Measurements from ENCODE around the gene ATRN.

ATRN gene

DNA sequence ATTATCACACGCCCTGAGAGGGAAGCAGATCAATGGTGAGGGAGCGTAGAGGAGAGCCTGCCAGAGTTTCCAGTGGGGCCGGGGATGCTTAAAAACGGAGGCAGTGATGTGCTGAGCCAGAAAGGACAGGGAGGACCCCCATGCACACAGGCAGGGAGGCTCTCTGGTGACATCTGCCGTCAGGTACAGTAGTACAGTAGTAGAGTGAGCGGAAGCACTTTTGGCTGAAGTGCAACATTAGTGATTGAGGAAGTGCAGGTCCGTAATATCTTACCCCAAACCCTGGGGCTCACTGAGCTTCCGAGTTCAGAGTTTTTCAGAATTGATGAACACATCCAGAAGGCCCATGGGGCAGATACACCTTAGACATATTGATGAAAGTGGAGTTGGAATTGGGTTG lies 150.3 kb downstream of the ATRN start:
- no peak for DNase-seq (ENCODE audit: low read depth in 2 of 2, low spot score in 1 of 2)

DNA sequence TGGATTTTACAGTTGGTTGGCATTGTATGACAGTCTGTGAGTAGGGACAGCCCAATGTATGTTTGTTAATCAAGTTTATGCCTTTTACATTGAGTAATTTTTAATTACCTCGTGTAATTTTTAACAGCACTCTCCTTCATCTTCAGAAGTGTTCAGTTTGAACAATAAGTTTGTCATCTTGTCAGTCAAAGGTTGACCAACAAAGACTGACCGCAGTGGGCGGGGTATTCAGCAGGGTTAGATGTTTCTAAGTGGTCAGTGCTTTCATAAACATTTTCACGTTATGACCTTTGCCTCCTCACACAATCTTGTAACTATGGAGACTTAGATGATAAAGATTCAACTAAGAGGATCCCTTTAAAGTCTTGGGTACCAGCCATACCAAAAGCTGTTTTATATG lies 151.6 kb downstream of the ATRN start:
- DNase-seq (ENCODE audit: low read depth in 2 of 2, low spot score in 1 of 2) = no peak

DNA sequence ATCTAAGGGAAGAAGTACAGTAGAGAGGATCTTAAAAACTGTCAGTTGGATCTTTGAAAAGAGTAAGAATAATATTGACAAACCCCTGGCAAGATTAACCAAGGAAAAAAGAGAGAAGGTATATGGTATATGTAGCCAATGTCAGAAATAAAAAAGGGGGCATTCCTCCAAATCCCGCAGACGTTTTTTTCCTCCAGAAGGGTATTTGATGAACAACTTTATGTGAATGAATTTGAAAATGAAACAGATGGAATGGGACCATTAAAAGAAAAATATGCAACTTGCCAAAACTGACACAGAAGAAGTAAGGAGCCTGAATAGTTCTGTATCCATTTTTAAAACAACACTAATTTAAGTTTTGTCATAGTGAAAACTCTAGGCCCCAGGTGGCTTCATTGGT lies 156.7 kb downstream of the ATRN start:
- no peak for DNase-seq (ENCODE audit: low read depth in 2 of 2, low spot score in 1 of 2)

DNA sequence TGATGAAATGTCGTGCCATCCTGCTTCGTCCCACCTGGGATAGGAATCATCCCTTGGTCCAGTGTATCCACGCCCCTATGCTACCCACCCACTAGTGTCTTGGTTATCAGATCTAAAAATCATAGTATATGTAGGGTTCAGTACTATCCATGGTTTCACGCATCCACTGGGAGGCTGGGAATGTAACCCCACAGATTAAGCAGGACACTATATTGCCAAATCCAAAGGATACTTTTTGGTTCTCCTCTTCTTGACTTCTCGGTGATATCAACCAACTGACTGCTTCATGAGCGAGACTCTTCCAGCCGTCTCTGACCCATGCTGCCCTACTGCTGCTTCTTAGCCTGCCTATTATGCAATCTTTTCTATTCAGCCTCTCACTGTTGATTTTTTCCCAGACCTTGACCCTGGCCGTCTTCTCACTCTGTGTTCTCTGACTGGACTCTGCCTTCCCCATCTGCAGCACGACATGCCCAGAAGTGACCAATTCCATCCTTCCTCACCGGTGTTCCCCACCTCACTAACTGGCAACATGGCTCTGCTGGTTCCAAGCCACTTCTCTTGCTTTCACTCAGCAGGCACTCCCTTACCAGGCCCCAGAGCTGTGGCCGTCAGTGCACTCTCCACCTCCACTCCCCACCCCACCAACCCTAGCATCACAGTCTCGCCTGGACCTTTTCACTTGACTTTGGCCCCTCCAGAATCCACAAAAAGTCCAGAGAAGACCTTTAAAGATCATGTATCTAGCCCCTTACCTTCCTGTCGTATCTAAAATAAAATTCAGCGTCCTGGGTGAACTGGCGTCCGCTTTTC lies 157.9 kb downstream of the ATRN start:
- DNase-seq (ENCODE audit: low read depth in 2 of 2, low spot score in 1 of 2) = no peak

DNA sequence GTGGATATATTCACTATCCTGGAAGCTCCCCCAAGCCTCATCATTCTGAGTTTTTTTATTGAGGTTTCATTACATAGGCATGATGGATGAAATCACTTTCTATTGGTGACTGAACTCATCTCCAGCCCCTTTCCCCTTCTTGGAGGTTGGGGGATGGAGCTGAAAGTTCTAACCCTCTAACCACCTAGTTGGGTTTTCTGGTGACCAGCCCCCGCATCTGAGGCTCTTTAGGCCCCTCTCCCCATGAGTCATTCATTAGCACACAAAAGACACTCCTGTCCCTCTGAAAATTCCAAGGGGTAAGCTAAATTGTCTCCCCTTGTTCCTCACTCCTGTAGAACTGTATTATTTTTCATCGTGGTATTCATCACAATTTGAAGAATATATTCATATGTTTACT lies 159.1 kb downstream of the ATRN start:
- DNase-seq (ENCODE audit: low read depth in 2 of 2, low spot score in 1 of 2) = no peak

DNA sequence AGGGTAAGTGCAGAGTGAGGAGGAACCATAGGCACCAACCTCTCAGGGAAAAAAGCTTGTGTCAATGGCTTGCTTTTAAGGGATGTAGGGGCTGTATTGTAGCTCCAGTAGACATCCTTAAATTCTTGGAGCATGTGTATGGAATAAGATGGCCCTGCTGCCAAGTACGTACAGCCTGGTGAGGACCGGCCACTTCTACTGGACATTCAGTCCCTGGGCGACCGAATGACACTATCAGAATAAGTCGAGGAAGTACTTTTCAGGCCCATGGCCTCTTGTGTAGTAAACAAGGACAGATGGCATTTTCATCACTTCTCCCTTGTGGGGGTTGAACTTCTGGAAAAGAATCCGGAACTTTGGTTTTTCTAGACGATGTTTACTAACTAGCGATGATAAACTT lies 159.6 kb downstream of the ATRN start:
- DNase-seq (ENCODE audit: low read depth in 2 of 2, low spot score in 1 of 2) = no peak

DNA sequence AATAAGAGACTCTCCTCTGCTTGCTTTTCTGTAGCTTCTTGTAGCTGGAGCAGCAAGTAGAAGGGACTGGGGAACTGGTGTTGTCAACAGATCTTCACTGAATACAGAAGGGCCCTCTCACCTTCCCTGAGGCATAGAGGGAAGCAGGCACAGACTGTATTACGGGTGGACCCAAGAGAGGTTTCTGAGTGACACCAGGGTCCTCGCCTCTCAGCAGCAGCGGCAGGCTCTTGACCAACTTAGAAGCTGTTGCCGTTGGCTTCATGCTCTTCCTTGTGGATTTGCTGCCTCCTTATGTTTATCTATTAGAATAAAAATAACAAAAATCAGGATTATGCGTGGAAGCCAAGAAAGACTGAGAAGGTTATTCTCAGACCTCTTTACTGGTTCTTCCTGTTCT lies 160.7 kb downstream of the ATRN start:
- DNase-seq (ENCODE audit: low read depth in 2 of 2, low spot score in 1 of 2) = no peak

DNA sequence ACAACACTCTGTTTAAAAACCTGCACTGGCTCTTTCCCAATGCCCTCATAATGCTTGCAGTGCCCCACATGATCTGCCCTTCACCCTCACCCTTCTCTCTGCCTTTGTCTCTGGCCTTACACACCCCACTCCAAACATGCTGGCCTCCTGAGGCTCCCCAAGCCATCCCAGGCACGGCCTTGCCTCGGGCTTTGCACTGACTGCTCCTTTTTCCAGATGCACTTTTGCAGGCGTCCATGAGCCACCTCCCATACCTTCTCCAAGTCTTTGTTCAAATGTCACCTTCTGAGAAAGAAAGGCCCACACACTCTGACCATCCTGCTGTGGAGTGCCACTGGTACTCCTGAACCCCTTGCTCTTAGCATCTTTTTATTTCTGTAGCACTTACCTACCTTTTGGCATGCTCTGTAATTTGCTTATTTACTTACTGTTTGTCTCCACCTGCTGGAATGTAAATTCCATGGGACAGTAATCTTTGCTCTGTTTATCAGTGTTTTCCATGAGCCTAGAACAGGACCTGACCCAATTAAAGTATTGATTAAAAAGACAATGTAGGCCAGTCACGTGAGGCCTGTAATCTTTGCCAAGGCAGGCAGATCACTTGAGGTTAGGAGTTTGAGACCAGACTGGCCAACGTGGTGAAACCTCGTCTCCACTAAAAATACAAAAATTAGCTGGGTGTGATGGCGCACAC lies 161.6 kb downstream of the ATRN start:
- DNase-seq (ENCODE audit: low read depth in 2 of 2, low spot score in 1 of 2) = no peak

DNA sequence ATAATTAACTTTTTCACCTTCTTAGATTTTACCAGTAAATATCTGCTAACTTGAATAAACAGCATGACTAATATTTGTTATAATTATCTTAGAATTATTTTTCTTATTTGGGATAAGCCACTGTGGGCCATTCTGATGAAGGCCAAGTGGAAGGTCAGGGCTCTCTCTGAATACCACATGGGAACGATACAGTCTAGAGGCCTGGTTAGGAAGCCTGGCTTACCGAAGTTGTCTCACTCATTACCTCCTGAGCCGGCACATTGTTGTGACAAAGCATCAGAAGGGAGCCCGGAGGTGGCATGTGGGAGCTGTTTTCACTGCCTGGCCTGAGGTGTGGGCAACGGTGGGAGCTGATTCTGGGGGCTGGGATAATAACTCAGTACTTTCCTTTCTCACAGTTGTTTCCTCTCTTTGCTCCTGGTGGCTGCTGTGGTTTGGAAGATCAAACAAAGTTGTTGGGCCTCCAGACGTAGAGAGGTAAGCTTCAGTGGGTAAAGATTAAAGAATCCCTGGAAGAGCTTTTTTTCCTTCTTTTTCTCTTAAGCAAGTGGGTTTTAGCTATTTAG lies 163.2 kb downstream of the ATRN start:
- DNase-seq (ENCODE audit: low read depth in 2 of 2, low spot score in 1 of 2) = no peak

DNA sequence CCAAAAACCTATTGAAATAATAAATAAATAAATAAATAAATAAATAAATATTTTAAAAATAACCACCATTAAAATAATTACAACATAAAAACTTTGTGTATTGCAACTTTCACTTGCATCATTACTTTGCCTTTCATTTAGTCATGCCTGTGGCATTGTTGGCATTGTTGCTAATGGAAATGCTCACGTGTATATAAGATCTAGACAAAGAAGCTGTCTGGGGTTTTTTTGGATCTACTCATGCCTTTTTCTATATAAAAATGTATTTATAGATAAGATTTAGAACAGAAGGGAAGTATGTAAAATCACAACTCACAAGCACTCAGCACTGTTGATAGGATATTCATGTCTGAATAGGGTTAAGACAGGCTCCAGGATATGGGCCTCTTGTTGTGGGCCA lies 164.5 kb downstream of the ATRN start:
- DNase-seq (ENCODE audit: low read depth in 2 of 2, low spot score in 1 of 2) = no peak

DNA sequence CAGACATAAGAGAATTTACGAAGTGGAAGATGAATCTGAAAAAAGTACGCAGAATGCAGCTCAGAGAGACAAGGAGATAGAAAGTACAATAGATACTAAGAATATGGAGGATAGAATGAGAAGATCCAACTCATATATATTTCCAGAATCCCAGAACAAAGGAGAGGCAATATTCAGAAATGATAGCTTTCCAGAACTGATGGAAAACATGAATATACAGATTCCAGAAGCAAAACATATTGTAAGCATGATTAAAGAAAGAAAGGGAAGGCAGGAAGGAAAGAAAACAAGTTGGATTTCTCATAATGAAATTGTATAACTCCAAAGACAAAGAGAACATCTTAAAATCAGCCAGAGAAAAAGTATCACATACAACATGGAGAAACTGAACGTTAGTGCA lies 169.4 kb downstream of the ATRN start:
- no peak for DNase-seq (ENCODE audit: low read depth in 2 of 2, low spot score in 1 of 2)

DNA sequence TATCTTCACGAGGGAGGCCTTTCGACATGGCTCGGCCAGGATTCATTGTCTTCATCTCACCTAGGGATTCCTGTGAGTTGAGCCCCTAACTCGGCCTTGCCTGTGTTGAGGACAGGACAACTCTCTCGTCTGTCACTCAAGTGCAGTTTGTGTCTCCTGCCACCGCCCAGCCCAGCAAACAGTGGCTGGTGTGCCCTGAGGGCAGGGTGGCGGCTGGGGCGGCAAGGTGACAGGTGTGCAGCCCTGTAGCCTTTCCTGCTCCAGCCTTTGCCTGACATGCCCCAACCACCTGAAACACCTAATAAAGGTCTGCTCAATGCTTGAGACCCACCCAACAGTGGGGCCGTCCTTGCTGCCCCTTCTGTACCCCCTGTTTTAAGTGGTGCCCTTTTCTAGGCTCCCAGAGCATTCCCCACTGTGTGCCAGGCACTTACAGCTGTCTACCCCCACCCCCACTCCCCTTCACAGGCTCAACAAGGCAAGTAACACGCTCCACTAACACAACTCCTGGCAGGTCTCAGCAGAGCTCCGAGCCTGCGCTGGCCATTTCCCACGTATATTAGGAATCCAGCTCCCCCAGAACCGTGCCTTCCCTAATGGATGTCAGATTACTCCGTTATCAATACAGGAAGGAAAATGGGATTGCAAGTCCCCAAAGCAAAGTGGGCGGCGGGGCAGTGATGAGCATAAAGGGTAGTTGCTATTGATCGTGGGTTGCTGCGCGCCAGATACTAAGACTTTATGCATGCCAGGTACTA lies 174.7 kb downstream of the ATRN start:
- no peak for DNase-seq (ENCODE audit: low read depth in 2 of 2, low spot score in 1 of 2)

DNA sequence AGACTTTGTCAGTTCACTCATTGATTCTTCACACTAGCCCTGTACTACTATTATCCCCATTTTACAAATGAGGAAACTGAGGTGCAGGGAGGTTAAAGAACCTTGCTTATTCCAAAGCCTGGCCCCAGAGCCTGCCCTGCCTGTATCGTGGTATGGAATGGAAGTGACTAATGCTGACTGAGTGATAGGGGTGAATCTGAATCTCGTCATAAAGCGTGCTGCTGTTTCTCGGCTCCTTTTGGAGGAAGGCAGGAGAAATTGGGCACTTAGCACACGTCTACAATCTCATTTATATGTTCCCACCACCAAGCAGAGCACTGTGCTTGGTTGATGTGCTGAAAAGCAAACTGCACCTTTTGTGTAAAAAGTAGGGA lies 175.2 kb downstream of the ATRN start:
- DNase-seq (ENCODE audit: low read depth in 2 of 2, low spot score in 1 of 2) = no peak

DNA sequence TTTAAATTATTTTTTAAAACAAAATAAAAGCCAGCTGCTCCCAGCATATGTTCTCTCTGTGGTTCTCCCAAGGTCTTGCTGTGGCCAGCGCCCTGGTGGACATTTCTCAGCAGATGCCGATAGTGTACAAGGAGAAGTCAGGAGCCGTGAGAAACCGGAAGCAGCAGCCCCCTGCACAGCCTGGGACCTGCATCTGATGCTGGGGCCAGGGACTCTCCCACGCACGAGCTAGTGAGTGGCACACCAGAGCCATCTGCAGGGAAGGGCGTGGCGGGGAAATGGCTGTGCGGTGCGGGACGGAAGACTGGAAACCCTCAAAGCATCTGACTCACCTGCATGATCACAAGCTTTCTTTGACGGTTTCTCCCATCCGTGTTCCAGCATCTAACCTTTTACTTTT lies 175.8 kb downstream of the ATRN start:
- DNase-seq (ENCODE audit: low read depth in 2 of 2, low spot score in 1 of 2) = no peak

DNA sequence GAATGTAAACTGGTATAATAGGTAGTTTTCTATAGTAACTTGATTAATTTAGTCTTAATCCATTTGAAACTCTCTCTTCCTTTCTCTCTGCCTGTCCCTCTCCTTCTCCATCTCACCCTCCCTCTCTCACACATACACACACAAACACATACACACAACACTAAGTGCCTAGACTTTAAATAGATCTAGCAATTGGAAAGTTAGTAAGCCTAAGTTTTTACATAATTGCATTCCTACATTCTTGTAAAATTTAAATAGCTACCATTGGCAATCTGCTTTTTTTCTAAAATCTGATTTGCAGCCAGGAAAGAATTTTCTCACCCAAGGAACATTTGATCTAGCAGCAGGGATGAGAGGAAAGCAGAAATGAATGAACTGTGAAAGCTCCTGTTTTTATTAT lies 176.7 kb downstream of the ATRN start:
- DNase-seq (ENCODE audit: low read depth in 2 of 2, low spot score in 1 of 2) = no peak

DNA sequence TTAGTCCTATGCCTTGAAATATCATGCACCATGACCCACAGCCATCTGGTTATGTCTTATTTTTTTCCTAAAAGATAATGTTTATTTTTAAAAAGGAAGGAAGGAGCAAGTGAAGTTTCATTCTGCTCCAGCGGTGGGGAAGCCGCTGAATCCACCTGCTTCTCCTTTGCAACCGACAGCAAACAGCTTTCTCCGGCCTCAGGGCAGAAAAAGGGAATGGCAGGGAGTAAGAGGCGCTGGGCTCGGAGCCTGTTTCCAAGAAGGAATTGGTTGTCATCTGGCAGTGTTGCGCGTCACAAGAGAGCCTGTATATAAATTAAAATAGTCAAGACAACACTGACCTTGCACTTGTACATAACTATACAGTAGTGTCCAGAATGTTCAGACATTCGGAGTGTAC lies 178.1 kb downstream of the ATRN start:
- no peak for DNase-seq (ENCODE audit: low read depth in 2 of 2, low spot score in 1 of 2)

DNA sequence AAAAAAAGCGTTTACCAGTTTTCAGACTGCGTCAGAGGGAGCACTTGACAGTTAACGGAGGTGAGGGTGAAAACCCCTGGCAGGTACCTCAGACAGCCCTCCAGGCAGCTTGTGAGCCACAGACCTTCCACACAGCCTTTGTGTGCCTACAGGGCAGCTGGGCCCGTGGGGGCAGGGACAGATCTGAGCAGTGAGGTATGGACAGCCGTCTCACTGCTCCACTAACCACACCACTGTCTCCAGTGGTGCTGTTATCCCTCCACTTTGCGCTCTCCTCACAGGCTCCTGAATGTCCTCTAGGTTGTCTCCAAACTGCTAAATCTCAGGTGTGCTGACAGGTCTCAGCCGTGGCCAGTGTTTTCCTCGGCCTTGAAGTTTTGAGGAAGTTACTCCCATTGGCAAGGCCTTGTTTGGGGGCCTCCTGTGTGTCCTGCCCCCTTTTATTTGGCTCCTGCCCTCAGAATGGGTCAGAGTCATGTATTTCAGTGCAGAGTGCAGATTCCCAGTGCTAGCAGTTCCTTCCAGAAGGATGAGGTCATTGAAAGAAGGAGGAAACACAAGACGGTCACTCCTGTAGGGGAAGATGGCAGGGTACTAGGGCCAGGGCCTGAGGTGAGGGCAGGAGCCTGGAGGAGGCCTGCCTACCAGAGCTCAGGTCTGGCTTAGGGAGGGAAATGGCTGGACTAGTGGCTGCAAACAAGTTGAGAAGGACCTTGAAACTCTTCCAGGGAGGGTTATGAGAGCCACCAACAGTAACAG lies 180.6 kb downstream of the ATRN start:
- DNase-seq (ENCODE audit: low read depth in 2 of 2, low spot score in 1 of 2) = no peak

DNA sequence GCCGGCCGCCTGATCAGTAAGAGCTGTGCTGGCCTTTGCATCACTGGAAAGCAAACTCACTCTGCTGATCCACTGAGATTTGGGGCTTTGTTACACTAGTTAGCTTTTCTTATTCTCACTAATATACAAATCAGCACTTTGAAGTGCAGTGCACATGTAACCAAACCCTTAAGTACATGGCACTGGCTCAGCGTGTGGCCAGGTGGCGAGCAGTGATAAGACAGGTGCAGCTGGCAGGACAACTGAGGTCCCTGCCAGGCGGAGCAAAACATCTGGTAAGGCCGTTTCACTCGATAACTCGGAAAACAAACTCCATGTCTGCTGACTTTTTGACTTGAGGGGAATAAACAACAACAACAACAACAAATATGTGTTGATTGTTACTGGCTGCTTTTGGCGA lies 181.4 kb downstream of the ATRN start:
- DNase-seq (ENCODE audit: low read depth in 2 of 2, low spot score in 1 of 2) = no peak

DNA sequence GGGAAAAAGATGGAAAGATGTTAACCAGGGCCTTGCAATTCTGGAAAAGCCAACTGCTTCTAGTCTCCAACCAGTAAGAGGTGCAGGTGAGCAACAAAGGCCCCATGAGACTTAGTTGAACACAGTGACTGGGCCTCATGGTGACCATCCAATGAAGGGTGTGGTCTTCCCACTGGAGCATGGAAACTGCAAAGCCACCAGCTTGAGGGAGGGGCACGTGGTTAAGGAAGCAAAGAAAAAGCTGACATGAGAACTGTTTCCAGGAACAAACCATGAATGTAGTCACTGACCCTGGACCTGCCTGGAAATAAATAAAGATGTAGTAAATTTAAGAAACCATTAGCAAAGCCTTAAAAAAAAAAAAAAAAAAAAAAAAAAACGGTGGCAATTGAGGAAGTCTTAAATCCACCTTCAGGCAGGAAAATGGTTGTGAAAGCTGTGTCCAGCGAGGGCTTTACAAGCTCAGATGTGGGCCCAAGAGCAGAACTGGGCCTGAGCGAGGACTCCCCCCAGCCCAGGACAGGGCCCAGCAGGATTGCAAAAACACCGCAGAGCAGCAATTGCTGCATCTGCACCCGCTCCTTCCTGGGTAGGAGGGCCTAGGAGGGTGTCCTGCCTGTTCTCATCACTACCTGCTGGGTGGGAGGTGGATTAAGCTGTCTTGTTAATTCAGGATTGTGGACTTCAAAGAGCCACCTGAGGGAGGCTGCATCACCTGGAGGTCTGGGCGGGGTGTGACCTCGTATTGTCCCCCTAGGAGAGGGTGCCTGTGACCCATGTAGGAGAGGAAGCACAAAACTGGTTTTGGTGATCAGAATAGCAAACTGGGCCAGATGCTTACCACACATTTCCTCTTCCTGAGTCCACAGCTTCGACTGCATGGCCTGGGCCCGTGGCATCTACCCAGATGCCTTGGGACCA lies 182.1 kb downstream of the ATRN start:
- DNase-seq (ENCODE audit: low read depth in 2 of 2, low spot score in 1 of 2) = no peak

DNA sequence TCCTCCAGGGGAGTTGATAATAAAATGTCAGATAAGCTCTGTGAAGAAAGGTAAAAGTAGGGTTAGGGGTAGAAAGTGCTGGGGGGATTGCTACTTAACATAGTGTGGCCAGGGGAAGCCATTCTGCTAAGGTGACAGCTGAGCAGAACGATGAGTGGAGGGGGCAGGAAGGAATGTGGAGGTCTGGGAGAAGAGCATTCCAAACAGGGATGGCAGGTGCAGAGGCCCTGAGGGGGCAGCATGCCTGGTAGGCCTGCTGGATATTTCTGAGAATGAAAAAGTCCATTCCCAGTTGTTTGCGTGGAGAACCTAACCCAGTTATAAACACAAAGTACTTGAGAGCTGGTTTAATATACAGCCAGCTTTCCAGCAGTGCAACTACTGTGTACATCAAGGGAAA lies 183.1 kb downstream of the ATRN start:
- no peak for DNase-seq (ENCODE audit: low read depth in 2 of 2, low spot score in 1 of 2)

Measured in stimulated activated CD8-positive, alpha-beta memory T cell treated with anti-CD3 and anti-CD28 coated beads, Interleukin-4, amount 100 ng/mL, for 1 hour (primary cell).